ENCODE data around the gene PNPLA1.

GRCh38 chr6:36340306-36340617 lies 70.4 kb downstream of the PNPLA1 start:
- TF ChIP-seq CTCF (IDR thresholded peaks at IDR 0.05) (no peak), EZH2 (IDR thresholded peaks at IDR 0.05) (no peak)

All from neural progenitor cell (in vitro differentiated cells).